ENCODE results near the gene SLC25A39.
"Not testable (repeated sequence)": the region's sequence is repeated elsewhere in the genome, so short reads cannot be mapped to it uniquely, and the experiment has no call there.

Gene SLC25A39

GRCh38 chr17:44333371-44333770 lies 8.7 kb upstream of the SLC25A39 start:
- DNase-seq = no peak

GRCh38 chr17:44331249-44331760 lies 6.7 kb upstream of the SLC25A39 start:
- peak; percentile 66 for DNase-seq

GRCh38 chr17:44330263-44330662 lies 5.6 kb upstream of the SLC25A39 start:
- not testable (repeated sequence) for DNase-seq

GRCh38 chr17:44329516-44329915 lies 4.9 kb upstream of the SLC25A39 start:
- not testable (repeated sequence) for DNase-seq

GRCh38 chr17:44327715-44328449 lies 3.3 kb upstream of the SLC25A39 start:
- no peak for DNase-seq

GRCh38 chr17:44326861-44327444 lies 2.3 kb upstream of the SLC25A39 start:
- DNase-seq = peak; percentile 78

GRCh38 chr17:44324092-44324570 lies 492 bp downstream of the SLC25A39 start:
- DNase-seq = no peak

- DNase-seq = no peak
These were observed 1.1 kb downstream of the SLC25A39 start for GRCh38 chr17:44323359-44324091.

GRCh38 chr17:44322236-44322895 lies 2.3 kb downstream of the SLC25A39 start:
- DNase-seq = no peak

- DNase-seq = no peak
These were observed 3.1 kb downstream of the SLC25A39 start for GRCh38 chr17:44321246-44322120.

GRCh38 chr17:44320066-44320465 lies 4.6 kb downstream of the SLC25A39 start:
- no peak for DNase-seq

- DNase-seq = no peak
These were observed 6.3 kb downstream of the SLC25A39 start for GRCh38 chr17:44318077-44318892.

- no peak for DNase-seq
These were observed 7.1 kb downstream of the SLC25A39 start for GRCh38 chr17:44317545-44317944.

GRCh38 chr17:44315760-44316731 lies 8.6 kb downstream of the SLC25A39 start:
- no peak for DNase-seq

- no peak for DNase-seq
These were observed 9.6 kb downstream of the SLC25A39 start for GRCh38 chr17:44314869-44315661.

- DNase-seq = no peak
These were observed 10.1 kb downstream of the SLC25A39 start for GRCh38 chr17:44314524-44314868.

- no peak for DNase-seq
These were observed 10.6 kb downstream of the SLC25A39 start for GRCh38 chr17:44314031-44314430.

GRCh38 chr17:44312396-44313104 lies 12.1 kb downstream of the SLC25A39 start:
- no peak for DNase-seq

All from activated CD4-positive, CD25-positive, alpha-beta regulatory T cell treated with anti-CD3 and anti-CD28 coated beads, Interleukin-2, amount 50 U/mL, for 72 hours (primary cell).